PFSK-1 (cell line): ENCODE measurements around the gene CYTH1.

ENCODE experiments used
- FOXP2 ChIP-seq: optimal IDR thresholded peaks from 2 replicates; pipeline ENCODE3; 2011; ENCODE audit warnings: borderline replicate concordance, control low read depth, inconsistent platforms; ENCODE audit not compliant: insufficient read depth; ENCODE audit errors: extremely low read length, extremely low read depth
- POLR2AphosphoS5 ChIP-seq: IDR thresholded peaks from 2 replicates; pipeline ENCODE4 v1.6.1; 2012; ENCODE audit warnings: low read depth, mild to moderate bottlenecking, control low read depth, low read length, moderate library complexity
- REST ChIP-seq, 2 experiments: IDR thresholded peaks; 2 replicates each; pipeline versions ENCODE4 v1.6.1 to v1.8.0; 2011 to 2012; ENCODE audit warnings: low read depth in 2 of 2, low read length in 2 of 2, control low read depth in 1 of 2, inconsistent platforms in 1 of 2, mild to moderate bottlenecking in 1 of 2, moderate library complexity in 1 of 2; ENCODE audit not compliant: insufficient read depth in 1 of 2
- SIN3A ChIP-seq: IDR thresholded peaks from 2 replicates; pipeline ENCODE4 v1.6.1; 2012; ENCODE audit warnings: mild to moderate bottlenecking, low read length, moderate library complexity, borderline replicate concordance; ENCODE audit not compliant: insufficient read depth
- TAF1 ChIP-seq: IDR thresholded peaks from 2 replicates; pipeline ENCODE4 v1.6.1; 2012; ENCODE audit warnings: low read length, control low read depth, borderline replicate concordance; ENCODE audit not compliant: insufficient read depth

The CYTH1 gene

DNA sequence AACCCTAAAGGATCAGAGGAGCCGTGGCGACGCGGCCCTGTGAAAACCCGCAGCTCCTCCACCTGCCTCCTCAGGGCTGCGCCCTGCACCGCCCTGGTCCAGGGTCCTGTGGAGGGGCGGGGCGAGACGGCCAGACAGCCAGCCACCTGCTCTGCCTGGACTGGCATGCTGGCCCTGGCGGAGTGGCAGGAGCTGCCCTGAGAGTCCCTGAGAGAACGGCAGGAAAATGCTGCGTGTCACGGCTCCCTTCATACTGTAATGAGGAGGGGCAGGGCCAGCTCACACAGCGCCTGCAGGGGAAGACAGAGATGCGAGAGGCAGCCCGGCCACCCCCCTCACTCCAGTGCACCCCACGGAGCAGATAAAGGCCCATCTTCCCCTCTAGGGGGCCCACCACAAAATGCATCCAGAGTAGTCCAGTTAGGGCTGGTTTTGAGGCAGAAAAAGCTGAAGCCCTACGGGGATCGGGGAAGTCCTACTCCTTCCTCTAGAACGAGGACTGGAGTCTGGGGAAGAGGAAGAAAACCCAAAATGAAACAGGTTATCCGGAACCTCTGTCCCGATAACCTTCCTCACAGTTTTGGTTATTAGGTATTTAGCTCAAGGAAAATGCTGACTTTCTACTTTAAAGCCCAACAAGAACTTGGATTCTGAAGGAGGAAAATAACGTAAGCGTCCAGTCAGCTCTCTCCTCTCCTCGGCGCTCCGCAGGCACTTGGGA lies 107.3 kb downstream of the CYTH1 start:
- no peak for TF ChIP-seq FOXP2
- no peak for TF ChIP-seq SIN3A
- TF ChIP-seq POLR2AphosphoS5, result no peak
- no peak for TF ChIP-seq REST (IDR thresholded peaks at IDR 0.05; ENCODE audit: insufficient read depth in 1 of 2, low read depth in 2 of 2, low read length in 2 of 2)
- no peak for TF ChIP-seq TAF1

DNA sequence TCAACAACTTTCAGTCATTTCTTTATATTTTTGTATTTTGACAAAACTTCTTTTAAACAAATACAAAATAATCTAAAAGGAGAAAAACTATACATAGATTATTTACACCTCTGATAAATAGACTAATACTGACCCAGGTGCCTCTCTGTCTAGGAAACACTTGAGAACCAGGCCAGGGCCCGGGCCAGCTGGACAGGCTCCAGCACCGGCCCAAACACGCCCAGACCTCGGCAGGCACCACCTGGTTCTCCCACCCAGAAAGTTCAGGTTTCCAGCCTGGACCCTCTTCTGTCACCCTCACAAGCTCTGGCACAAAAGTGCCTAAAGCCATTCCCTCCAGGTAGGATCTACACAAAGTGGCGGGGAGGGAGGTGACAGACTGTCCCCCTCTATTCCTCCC lies 107.9 kb downstream of the CYTH1 start:
- TF ChIP-seq SIN3A (no peak), POLR2AphosphoS5 (no peak), FOXP2 (no peak), REST (IDR thresholded peaks at IDR 0.05; ENCODE audit: insufficient read depth in 1 of 2, low read depth in 2 of 2, low read length in 2 of 2) (no peak), TAF1 (no peak)

DNA sequence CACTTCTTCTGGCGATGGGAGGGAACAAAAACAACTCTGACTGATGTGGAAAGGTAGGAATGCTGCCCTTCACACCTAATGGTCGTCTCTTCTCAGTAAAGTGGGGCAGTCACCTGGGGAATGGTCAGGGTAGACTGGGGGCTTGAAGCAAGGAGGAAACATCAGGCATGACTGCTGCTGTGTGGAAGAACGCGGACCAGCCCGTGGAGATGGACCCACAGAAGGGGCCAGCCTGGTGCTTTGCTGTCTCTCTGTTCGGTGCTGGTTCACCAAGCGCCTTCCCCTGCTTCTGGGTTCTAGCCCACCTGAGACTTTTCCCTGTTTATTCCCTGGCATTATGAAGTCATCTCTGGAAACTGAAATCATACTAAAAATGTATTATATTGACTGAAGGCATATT lies 108.7 kb downstream of the CYTH1 start:
- TF ChIP-seq POLR2AphosphoS5 (no peak), FOXP2 (no peak), REST (IDR thresholded peaks at IDR 0.05; ENCODE audit: insufficient read depth in 1 of 2, low read depth in 2 of 2, low read length in 2 of 2) (no peak), SIN3A (no peak), TAF1 (no peak)

DNA sequence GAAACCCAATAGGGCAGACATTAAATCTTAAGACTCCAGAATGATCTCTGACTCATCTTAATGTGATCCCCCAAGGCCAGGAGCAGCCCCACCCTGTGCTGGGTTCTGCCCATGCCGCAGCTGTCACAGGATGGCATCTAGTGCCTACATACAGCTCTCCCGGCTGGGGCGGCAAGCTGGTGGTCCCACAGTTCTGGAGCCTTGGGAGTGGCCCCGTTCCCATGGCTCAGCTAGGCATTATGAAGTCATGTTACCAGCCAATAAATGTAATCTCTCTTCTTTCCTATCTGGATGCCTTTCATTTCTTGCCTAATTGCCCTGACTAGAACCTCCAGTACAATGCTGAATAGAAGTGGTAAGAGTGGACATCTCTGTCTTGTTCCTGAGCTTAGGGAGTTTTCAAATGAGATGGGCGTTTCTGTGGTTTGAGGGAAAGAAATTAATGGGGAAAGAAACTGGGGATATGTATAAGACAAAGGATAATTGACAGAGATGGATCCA lies 109.2 kb downstream of the CYTH1 start:
- TF ChIP-seq POLR2AphosphoS5 (no peak), REST (IDR thresholded peaks at IDR 0.05; ENCODE audit: insufficient read depth in 1 of 2, low read depth in 2 of 2, low read length in 2 of 2) (no peak), TAF1 (no peak), SIN3A (no peak), FOXP2 (no peak)

- no peak for TF ChIP-seq TAF1
- TF ChIP-seq SIN3A, result no peak
- no peak for TF ChIP-seq REST (IDR thresholded peaks at IDR 0.05; ENCODE audit: insufficient read depth in 1 of 2, low read depth in 2 of 2, low read length in 2 of 2)
- TF ChIP-seq FOXP2, result no peak
- TF ChIP-seq POLR2AphosphoS5, result no peak
Measured at GRCh38 chr17:78672005-78672404, 110.1 kb downstream of the CYTH1 start.
